ENCODE results near the gene PDCD11. TPM values are rescaled to one million over a fixed set of nuclear protein-coding genes. Genes with fewer than 3 reads are reported as not detected.

The PDCD11 gene
- total RNA-seq, 1 experiment from 2014 or later: 106 TPM

DNA sequence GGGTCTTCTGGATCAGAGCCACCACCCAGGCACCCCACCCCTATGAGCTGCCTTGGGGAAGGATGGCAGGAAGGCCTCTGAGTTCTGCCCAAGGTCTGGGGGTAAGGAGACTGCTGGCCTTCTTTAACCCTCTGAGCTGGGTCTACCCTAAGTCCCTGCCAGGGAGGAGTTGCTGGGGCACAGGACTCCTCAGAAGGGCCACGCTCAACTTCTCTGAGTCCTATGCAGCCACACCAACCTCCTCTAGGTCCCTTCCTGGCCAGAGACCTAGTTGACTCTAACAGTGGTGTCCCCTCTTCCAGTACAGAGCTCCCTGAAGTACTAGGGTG, 94.5 kb downstream of the PDCD11 start:
- H4K20me1 ChIP-seq (ENCODE audit: insufficient read depth): no peaks in the 10 kb centered on the region
- H3K36me3 ChIP-seq (ENCODE audit: control insufficient read depth in 1 of 2, insufficient read depth in 2 of 2, low read length in 2 of 2): no peaks in the 10 kb centered on the region
- no peaks in the 10 kb centered on the region for H3K9me3 ChIP-seq (ENCODE audit: control insufficient read depth in 1 of 2, insufficient read depth in 1 of 2, low read depth in 1 of 2, low read length in 2 of 2)
- intact Hi-C loops (cut with micrococcal nuclease): no loop called here
- H3K79me2 ChIP-seq (ENCODE audit: insufficient read depth, low read length): no peaks in the 10 kb centered on the region
- ChIA-PET POLR2A (interaction anchor here (0.6 kb wide), 1 partner anchor 818 kb away, joined by 4 read pairs; no protein-coding TSS in a partner anchor), RAD21 (ENCODE audit: low non-redundant PET in 1 of 2, low total read pairs in 2 of 2, uncharacterized antibody in 2 of 2, unreplicated experiment in 2 of 2) (interaction anchor here in 1 of 2 experiments (0.6 kb wide), 1 partner anchor 15 kb away, joined by 3 read pairs; no protein-coding TSS in a partner anchor), CTCF (interaction anchor here (0.8 to 2.6 kb wide), 7 partner anchors 10 to 246 kb away, joined by 3 to 13 read pairs (median 4); no protein-coding TSS in a partner anchor)
- no peak for ATAC-seq
- H3K9ac ChIP-seq (ENCODE audit: low read length): no peak overlapping the region
- H2AFZ ChIP-seq (ENCODE audit: low read depth, low read length, poor library complexity, severe bottlenecking): no peak overlapping the region
- H3K4me2 ChIP-seq (ENCODE audit: low read length): peak overlapping the region; percentile 16; the same call in 1 of the 2 replicates
- no peak overlapping the region for H3K4me3 ChIP-seq (replicated peaks in 1 of 2; ENCODE audit: low read depth in 1 of 2, low read length in 2 of 2)
- no peak for DNase-seq (ENCODE audit: low read depth, low spot score)
- H3K9me2 ChIP-seq (ENCODE audit: insufficient read depth): no peaks in the 10 kb centered on the region
- no peak for TF ChIP-seq POLR2AphosphoS5 (IDR thresholded peaks at IDR 0.05; ENCODE audit: low read depth, low read length)
- TF ChIP-seq ZNF274 (IDR thresholded peaks at IDR 0.05; ENCODE audit: low read depth, low read length): no peak
- TF ChIP-seq REST (IDR thresholded peaks at IDR 0.05; ENCODE audit: low read depth): no peak
- no peak for TF ChIP-seq CTCF (IDR thresholded peaks at IDR 0.05 in 2 of 3, conservative IDR thresholded peaks at IDR 0.05 in 1 of 3; ENCODE audit: borderline replicate concordance in 1 of 3, insufficient read depth in 1 of 3, low read depth in 2 of 3, low read length in 2 of 3)
- no peak for TF ChIP-seq POLR2A (IDR thresholded peaks at IDR 0.05; ENCODE audit: borderline replicate concordance, extremely low read depth, insufficient read depth, insufficient read length)
- TF ChIP-seq EZH2phosphoT487 (IDR thresholded peaks at IDR 0.05; ENCODE audit: borderline replicate concordance): no peak
- TF ChIP-seq FOSL1 (IDR thresholded peaks at IDR 0.05; ENCODE audit: low read depth): no peak
- no peak for TF ChIP-seq SIN3A (IDR thresholded peaks at IDR 0.05; ENCODE audit: low read depth)
- no peak for TF ChIP-seq EZH2 (IDR thresholded peaks at IDR 0.05)
- TF ChIP-seq CEBPB (IDR thresholded peaks at IDR 0.05; ENCODE audit: low read depth): no peak
- no peak for TF ChIP-seq ELF1 (IDR thresholded peaks at IDR 0.05; ENCODE audit: borderline replicate concordance, low read depth)
- no peak for TF ChIP-seq YY1 (IDR thresholded peaks at IDR 0.05; ENCODE audit: extremely low read depth, insufficient replicate concordance, low read depth, low read length)
- TF ChIP-seq TCF7L2 (IDR thresholded peaks at IDR 0.05; ENCODE audit: borderline replicate concordance, extremely low read depth, insufficient read depth, insufficient read length): no peak
- no peak for TF ChIP-seq CBX3 (IDR thresholded peaks at IDR 0.05; ENCODE audit: low read depth)
- no peak for TF ChIP-seq ATF3 (IDR thresholded peaks at IDR 0.05)
- no peak for TF ChIP-seq ZFX (IDR thresholded peaks at IDR 0.05)
- no peak for TF ChIP-seq RAD21 (IDR thresholded peaks at IDR 0.05; ENCODE audit: low read depth)
- no TSS peak for BruUV-seq (replicated peaks)
- H3K27me3 ChIP-seq (ENCODE audit: insufficient read depth, low read length): no peaks in the 10 kb centered on the region
- H3K27ac ChIP-seq (ENCODE audit: low read depth, low read length): no peak overlapping the region
- H3K4me1 ChIP-seq (ENCODE audit: control insufficient read depth in 1 of 2, insufficient read depth in 2 of 2, low read length in 2 of 2): peaks cover 15 to 29% of the 10 kb centered on the region in 2 experiments
